Suprapubic skin (tissue), 4 donors: ENCODE results near the gene DNAH14. TPM values are rescaled to one million over a fixed set of nuclear protein-coding genes. Genes with fewer than 3 reads are reported as not detected.
"Not testable (repeated sequence)": the region's sequence is repeated elsewhere in the genome, so short reads cannot be mapped to it uniquely, and the experiment has no call there.

Experiments used
- DNase-seq, 2 donors: peaks; one replicate each; pipeline ENCODE4 v3.0.0-alpha.2; 2019; ENCODE audit warnings: low spot score in 2 of 2
- H3K27ac ChIP-seq: fragments of 200-600 bp; sonication (generic); one replicate; pipeline ENCODE4 v1.5.1; 2019
- H3K27me3 ChIP-seq: fragments of 200-600 bp; sonication (generic); one replicate; pipeline ENCODE4 v1.5.1; 2019
- H3K36me3 ChIP-seq: fragments of 200-600 bp; sonication (generic); one replicate; pipeline ENCODE4 v1.5.1; 2019
- H3K4me1 ChIP-seq: fragments of 200-600 bp; sonication (generic); one replicate; pipeline ENCODE4 v1.5.1; 2019
- H3K4me3 ChIP-seq: fragments of 200-600 bp; sonication (generic); one replicate; pipeline ENCODE4 v1.5.1; 2019; ENCODE audit warnings: mild to moderate bottlenecking
- H3K9me3 ChIP-seq: fragments of 200-600 bp; sonication (generic); one replicate; pipeline ENCODE4 v1.5.1; 2019
- EP300 ChIP-seq: sonication (generic); formaldehyde crosslinking; IDR thresholded peaks from one replicate; pipeline ENCODE4 v1.6.1; 2017; ENCODE audit warnings: antibody characterized with exemption
- POLR2A ChIP-seq, 2 donors: fragments of 450-650 bp; IDR thresholded peaks; one replicate each; pipeline ENCODE4 v1.6.1; 2017; ENCODE audit warnings: antibody characterized with exemption in 2 of 2, mild to moderate bottlenecking in 2 of 2, moderate library complexity in 2 of 2
- POLR2AphosphoS5 ChIP-seq, 3 donors: sonication (generic); formaldehyde crosslinking; IDR thresholded peaks; one replicate each; pipeline ENCODE4 v1.6.1; 2017; ENCODE audit warnings: antibody characterized with exemption in 3 of 3
- WGBS: methylation state at CpG from one replicate; pipeline ENCODE4 v1.1.5; 2018; 5-methylcytosine and 5-hydroxymethylcytosine counted together
- total RNA-seq, 4 donors: library from RNA; depleted of rRNA; stranded (reverse); fragments of >200 nt; gene quantifications; one replicate each; pipeline ENCODE4 v1.1.0, GENCODE V29; 2016
- TF ChIP-seq, protein P1 (sequence below), 2 donors: fragments of 200-600 bp in 1 of 2; fragments of 450-650 bp in 1 of 2; sonication (generic) in 1 of 2; IDR thresholded peaks; one replicate each; pipeline ENCODE4 v1.5.1; 2016 to 2019; ENCODE audit warnings: antibody characterized with exemption in 2 of 2, mild to moderate bottlenecking in 1 of 2, moderate library complexity in 1 of 2

Gene DNAH14
- total RNA-seq, 4 donors from 2014 or later: 4.2 to 6.2 (median 5.4) TPM

DNA sequence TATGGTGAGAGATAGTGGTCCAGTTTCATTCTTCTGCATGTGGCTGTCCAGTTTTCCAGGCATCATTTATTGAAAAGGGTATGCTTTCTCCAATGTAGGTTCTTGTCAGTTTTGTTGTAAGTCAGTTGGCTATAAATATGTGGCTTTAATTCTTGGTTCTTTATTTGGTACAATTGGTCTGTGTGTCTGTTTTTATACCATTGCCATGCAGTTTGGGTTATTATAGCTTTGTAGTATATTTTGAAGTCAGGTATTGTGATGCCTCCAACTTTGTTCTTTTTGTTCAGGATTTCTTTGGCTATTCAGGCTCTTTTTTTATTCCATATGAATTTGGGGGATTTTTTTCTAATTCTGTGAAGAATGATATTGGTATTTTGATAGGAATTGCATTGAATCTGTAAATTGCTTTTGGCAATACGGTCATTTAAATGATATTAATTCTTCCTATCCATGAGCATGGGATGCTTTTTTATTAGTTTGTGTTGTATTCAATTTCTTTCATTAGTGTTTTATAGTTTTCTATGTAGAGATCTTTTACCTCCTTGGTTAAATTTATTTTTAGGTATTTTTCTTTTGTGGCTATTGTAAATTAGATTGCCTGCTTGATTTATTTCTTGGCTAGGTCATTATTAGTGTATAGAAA lies 3.3 kb downstream of the DNAH14 start:
- no peak overlapping the region for H3K27ac ChIP-seq
- peaks cover 19% of the 10 kb centered on the region for H3K9me3 ChIP-seq
- H3K4me1 ChIP-seq: peaks cover 10% of the 10 kb centered on the region
- DNase-seq: no peak
- H3K36me3 ChIP-seq: no peaks in the 10 kb centered on the region
- peaks cover 2% of the 10 kb centered on the region for H3K27me3 ChIP-seq
- TF ChIP-seq POLR2AphosphoS5 (IDR thresholded peaks at IDR 0.05): no peak
- TF ChIP-seq EP300: no peak
- TF ChIP-seq, protein P1, sequence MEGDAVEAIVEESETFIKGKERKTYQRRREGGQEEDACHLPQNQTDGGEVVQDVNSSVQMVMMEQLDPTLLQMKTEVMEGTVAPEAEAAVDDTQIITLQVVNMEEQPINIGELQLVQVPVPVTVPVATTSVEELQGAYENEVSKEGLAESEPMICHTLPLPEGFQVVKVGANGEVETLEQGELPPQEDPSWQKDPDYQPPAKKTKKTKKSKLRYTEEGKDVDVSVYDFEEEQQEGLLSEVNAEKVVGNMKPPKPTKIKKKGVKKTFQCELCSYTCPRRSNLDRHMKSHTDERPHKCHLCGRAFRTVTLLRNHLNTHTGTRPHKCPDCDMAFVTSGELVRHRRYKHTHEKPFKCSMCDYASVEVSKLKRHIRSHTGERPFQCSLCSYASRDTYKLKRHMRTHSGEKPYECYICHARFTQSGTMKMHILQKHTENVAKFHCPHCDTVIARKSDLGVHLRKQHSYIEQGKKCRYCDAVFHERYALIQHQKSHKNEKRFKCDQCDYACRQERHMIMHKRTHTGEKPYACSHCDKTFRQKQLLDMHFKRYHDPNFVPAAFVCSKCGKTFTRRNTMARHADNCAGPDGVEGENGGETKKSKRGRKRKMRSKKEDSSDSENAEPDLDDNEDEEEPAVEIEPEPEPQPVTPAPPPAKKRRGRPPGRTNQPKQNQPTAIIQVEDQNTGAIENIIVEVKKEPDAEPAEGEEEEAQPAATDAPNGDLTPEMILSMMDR (IDR thresholded peaks at IDR 0.05): no peak
- TF ChIP-seq POLR2A (IDR thresholded peaks at IDR 0.05): no peak
- 95% methylated on average over 1 of the region's 1 CpG for WGBS
- H3K4me3 ChIP-seq: no peak overlapping the region

- H3K27ac ChIP-seq: no peak overlapping the region
- H3K4me1 ChIP-seq: peaks cover 10% of the 10 kb centered on the region
- no peaks in the 10 kb centered on the region for H3K36me3 ChIP-seq
- peaks cover 27% of the 10 kb centered on the region for H3K9me3 ChIP-seq
- TF ChIP-seq POLR2AphosphoS5 (IDR thresholded peaks at IDR 0.05) (no peak), POLR2A (IDR thresholded peaks at IDR 0.05) (no peak), EP300 (no peak)
- TF ChIP-seq, protein P1 (IDR thresholded peaks at IDR 0.05): no peak
- DNase-seq: no peak
- no peak overlapping the region for H3K4me3 ChIP-seq
- H3K27me3 ChIP-seq: peaks cover 2% of the 10 kb centered on the region
- WGBS: 88% methylated on average over 4 of the region's 4 CpGs
Observed at GRCh38 chr1:224933584-224933983, 4.1 kb downstream of the DNAH14 start.

DNA sequence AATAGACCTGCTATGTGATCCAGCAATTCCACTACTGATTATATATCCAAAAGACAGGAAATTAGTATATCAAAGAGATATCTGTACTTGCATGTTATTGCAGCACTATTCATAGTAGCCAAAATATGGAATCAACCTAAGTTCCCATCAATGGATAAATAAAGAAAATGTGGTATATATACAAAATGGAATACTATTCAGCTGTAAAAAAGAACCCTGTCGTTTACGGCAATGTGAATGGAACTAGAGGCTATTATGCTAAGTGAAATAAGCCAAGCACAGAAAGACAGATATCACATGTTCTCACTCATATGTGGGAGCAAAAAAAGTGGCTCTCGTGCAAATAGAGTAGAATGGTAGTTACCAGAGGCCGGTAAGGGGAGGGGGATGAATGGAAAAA lies 9.2 kb downstream of the DNAH14 start:
- Histone ChIP-seq H3K4me1 (no peaks in the 10 kb centered on the region), H3K36me3 (no peaks in the 10 kb centered on the region), H3K4me3 (no peak overlapping the region), H3K27me3 (no peaks in the 10 kb centered on the region), H3K27ac (no peak overlapping the region), H3K9me3 (peaks cover 29% of the 10 kb centered on the region)
- TF ChIP-seq POLR2A (IDR thresholded peaks at IDR 0.05) (no peak), EP300 (no peak), POLR2AphosphoS5 (IDR thresholded peaks at IDR 0.05) (no peak)
- TF ChIP-seq, protein P1 (IDR thresholded peaks at IDR 0.05): no peak
- 96% methylated on average over 4 of the region's 4 CpGs for WGBS
- DNase-seq: no peak

DNA sequence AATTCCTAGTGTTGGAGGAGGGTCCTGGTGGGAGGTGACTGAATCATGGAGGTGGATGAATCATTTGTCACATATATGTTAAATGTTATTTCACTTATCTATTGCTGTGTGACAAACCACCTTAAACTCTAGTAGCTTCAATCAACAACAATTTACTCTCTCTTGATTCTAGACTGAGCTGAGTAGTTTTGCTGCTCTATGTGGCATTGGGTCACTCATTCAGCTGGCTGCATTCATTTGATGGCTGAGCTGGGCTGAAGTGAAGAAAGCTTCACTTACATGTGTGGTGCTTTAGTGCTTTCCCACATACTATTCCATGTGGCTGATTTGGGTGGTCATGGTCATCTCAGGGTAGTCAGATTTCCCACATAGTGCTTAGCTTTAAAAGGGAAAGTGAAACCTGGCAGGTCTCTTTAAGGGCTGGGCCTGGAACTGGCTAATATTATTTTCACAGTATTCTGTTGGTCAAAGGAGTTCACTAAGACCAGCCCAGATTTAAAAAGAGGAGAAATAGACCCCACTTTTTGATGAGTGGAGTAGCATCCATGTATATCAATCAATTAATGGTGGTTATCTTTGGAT lies 10.5 kb downstream of the DNAH14 start:
- H3K27me3 ChIP-seq: no peaks in the 10 kb centered on the region
- no peak for DNase-seq
- H3K4me1 ChIP-seq: no peaks in the 10 kb centered on the region
- no peak overlapping the region for H3K27ac ChIP-seq
- H3K9me3 ChIP-seq: peaks cover 18% of the 10 kb centered on the region
- TF ChIP-seq POLR2AphosphoS5 (IDR thresholded peaks at IDR 0.05): no peak
- TF ChIP-seq POLR2A (IDR thresholded peaks at IDR 0.05): no peak
- no peak for TF ChIP-seq EP300
- TF ChIP-seq, protein P1 (IDR thresholded peaks at IDR 0.05): no peak
- H3K4me3 ChIP-seq: no peak overlapping the region
- H3K36me3 ChIP-seq: no peaks in the 10 kb centered on the region

DNA sequence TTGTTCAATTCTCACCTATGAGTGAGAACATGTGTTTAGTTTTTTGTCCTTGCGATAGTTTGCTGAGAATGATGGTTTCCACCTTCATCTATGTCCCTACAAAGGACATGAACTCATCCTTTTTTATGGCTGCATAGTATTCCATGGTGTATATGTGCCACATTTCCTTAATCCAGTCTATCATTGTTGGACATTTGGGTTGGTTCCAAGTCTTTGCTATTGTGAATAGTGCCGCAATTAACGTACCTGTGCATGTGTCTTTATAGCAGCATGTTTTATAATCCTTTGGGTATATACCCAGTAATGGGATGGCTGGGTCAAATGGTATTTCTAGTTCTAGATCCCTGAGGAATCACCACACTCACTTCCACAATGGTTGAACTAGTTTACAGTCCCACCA lies 11.3 kb downstream of the DNAH14 start:
- H3K27me3 ChIP-seq, H3K27ac ChIP-seq, H3K4me3 ChIP-seq, H3K4me1 ChIP-seq, DNase-seq, H3K36me3 ChIP-seq: not testable (repeated sequence)
- 99% methylated on average over 3 of the region's 3 CpGs for WGBS
- H3K9me3 ChIP-seq: peaks cover 15% of the 10 kb centered on the region

- H3K36me3 ChIP-seq, H3K4me1 ChIP-seq, H3K9me3 ChIP-seq, H3K27ac ChIP-seq, H3K27me3 ChIP-seq, H3K4me3 ChIP-seq, DNase-seq: not testable (repeated sequence)
- 82% methylated on average over 10 of the region's 10 CpGs for WGBS
Observed at GRCh38 chr1:224945651-224946348, 16.3 kb downstream of the DNAH14 start.

GRCh38 chr1:224946349-224946691 lies 16.8 kb downstream of the DNAH14 start:
- not testable (repeated sequence) for H3K36me3 ChIP-seq, H3K27me3 ChIP-seq, H3K4me1 ChIP-seq, H3K27ac ChIP-seq, H3K4me3 ChIP-seq, DNase-seq, H3K9me3 ChIP-seq
- WGBS: 97% methylated on average over 6 of the region's 6 CpGs
